Stimulated activated CD8-positive, alpha-beta memory T cell treated with anti-CD3 and anti-CD28 coated beads, Interleukin-7, amount 100 ng/mL, for 1 hour (primary cell): ENCODE measurements around the gene WSB1.

Experiments
- DNase-seq, 2 donors: peaks; one replicate each; pipeline ENCODE4 v3.0.0-alpha.2; 2020; ENCODE audit warnings: low read depth in 2 of 2

Gene WSB1

GRCh38 chr17:27280527-27280926, 13.4 kb upstream of the WSB1 start:
- no peak for DNase-seq

- DNase-seq: no peak
Observed at GRCh38 chr17:27281438-27281837, 12.5 kb upstream of the WSB1 start.

GRCh38 chr17:27282054-27282551, 11.8 kb upstream of the WSB1 start:
- no peak for DNase-seq

- no peak for DNase-seq
Observed at GRCh38 chr17:27283060-27283459, 10.9 kb upstream of the WSB1 start.

- DNase-seq: no peak
Observed at GRCh38 chr17:27283751-27284150, 10.2 kb upstream of the WSB1 start.

GRCh38 chr17:27284811-27285415, 9.0 kb upstream of the WSB1 start:
- DNase-seq: no peak

GRCh38 chr17:27285516-27285915, 8.4 kb upstream of the WSB1 start:
- no peak for DNase-seq

- DNase-seq: no peak
Observed at GRCh38 chr17:27288183-27288582, 5.7 kb upstream of the WSB1 start.

- DNase-seq: no peak
Observed at GRCh38 chr17:27289856-27290255, 4.1 kb upstream of the WSB1 start.

- no peak for DNase-seq
Observed at GRCh38 chr17:27290916-27291598, 2.9 kb upstream of the WSB1 start.

- no peak for DNase-seq
Observed at GRCh38 chr17:27293359-27293897, 486 bp upstream of the WSB1 start.

GRCh38 chr17:27294689-27295630, 1.0 kb downstream of the WSB1 start:
- no peak for DNase-seq

- DNase-seq: no peak
Observed at GRCh38 chr17:27295945-27296344, 2.0 kb downstream of the WSB1 start.

- DNase-seq: no peak
Observed at GRCh38 chr17:27296428-27296979, 2.6 kb downstream of the WSB1 start.

- DNase-seq: no peak
Observed at GRCh38 chr17:27299384-27300049, 5.6 kb downstream of the WSB1 start.

GRCh38 chr17:27303734-27304133, 9.8 kb downstream of the WSB1 start:
- no peak for DNase-seq

- DNase-seq: no peak
Observed at GRCh38 chr17:27306276-27306835, 12.4 kb downstream of the WSB1 start.

GRCh38 chr17:27310565-27311110, 16.7 kb downstream of the WSB1 start:
- DNase-seq: no peak

GRCh38 chr17:27313301-27313700, 19.4 kb downstream of the WSB1 start:
- DNase-seq: no peak

GRCh38 chr17:27315322-27315721, 21.4 kb downstream of the WSB1 start:
- no peak for DNase-seq
